ENCODE data around the gene DHRS1.

DHRS1 gene

DNA sequence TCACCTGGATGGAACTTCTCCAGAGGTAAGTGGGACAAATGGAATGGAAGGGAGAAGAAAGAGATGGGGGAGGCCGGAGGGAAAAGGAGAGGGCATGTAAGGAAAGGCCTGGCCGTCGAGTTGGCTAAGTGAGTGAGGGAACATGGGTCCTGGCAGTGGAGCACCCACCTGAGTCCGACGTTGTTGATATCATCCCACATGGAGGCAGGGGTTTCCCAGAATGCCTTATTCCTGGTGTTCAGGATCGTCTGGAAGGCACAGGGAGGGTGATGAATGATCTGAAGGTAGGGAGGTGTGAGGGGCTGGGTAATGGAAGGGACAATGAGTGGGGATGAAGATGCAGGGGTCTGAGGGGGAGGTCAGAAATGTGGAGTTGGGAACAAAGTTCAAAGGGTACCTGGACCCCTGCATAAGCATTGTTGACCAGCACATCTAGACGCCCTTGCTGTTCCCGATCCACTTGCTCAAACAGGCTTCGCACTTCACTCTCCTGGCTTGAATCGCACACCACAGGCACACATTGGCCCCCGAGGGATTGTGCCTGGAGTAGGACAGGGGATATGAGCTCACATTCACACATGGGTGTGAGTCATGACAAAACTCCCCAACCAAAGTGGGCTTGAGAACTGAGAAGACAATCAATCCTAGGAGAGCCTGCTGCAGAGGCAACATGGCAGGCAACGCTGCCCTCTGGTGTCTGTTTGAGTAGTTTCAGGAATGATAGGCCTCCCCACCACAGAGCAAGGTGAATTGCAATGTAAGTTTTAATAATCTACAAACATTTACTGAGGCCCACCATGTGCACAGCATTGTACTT is 3.0 kb downstream of the DHRS1 start:
- Mint-ChIP-seq H3K27me3 (no peaks in the 10 kb centered on the region), H3K4me3 (no peak overlapping the region), H3K36me3 (ENCODE audit: insufficient read depth) (peaks cover 29% of the 10 kb centered on the region), H3K27ac (ENCODE audit: low read depth) (peak overlapping the region; percentile 75), H3K9me3 (no peaks in the 10 kb centered on the region), H3K4me1 (peaks cover 41% of the 10 kb centered on the region)
- DNase-seq (ENCODE audit: low spot score in 2 of 2) = peak; percentile 48 to 64
- peak; percentile 61 for ATAC-seq (replicated peaks; ENCODE audit: extremely low read depth, poor library complexity, severe bottlenecking)

DNA sequence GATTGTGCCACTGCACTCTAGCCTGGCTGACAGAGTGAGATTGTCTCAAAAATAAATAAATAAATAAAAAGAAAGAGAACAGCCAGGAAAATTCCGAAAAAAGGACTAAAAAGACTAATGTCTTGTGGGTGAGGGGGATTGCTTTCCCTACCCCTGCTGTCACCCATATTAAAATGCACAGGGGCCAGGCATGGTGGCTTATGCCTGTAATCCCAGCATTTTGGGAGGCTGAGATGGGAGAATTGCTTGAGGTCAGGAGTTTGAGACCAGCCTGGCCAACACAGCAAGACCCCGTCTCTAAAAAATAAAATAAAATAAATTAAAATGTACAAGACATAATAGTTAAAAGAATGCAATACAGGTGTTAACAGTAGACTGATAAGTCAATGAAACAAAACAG is 6.1 kb downstream of the DHRS1 start:
- no peaks in the 10 kb centered on the region for H3K27me3 Mint-ChIP-seq
- DNase-seq (ENCODE audit: low spot score in 2 of 2) (no peak), ATAC-seq (replicated peaks; ENCODE audit: extremely low read depth, poor library complexity, severe bottlenecking) (no peak)
- peaks cover 21% of the 10 kb centered on the region for H3K36me3 Mint-ChIP-seq (ENCODE audit: insufficient read depth)
- H3K27ac Mint-ChIP-seq (ENCODE audit: low read depth) = no peak overlapping the region
- H3K4me3 Mint-ChIP-seq = no peak overlapping the region
- H3K4me1 Mint-ChIP-seq = peaks cover 19% of the 10 kb centered on the region
- H3K9me3 Mint-ChIP-seq = no peaks in the 10 kb centered on the region

DNA sequence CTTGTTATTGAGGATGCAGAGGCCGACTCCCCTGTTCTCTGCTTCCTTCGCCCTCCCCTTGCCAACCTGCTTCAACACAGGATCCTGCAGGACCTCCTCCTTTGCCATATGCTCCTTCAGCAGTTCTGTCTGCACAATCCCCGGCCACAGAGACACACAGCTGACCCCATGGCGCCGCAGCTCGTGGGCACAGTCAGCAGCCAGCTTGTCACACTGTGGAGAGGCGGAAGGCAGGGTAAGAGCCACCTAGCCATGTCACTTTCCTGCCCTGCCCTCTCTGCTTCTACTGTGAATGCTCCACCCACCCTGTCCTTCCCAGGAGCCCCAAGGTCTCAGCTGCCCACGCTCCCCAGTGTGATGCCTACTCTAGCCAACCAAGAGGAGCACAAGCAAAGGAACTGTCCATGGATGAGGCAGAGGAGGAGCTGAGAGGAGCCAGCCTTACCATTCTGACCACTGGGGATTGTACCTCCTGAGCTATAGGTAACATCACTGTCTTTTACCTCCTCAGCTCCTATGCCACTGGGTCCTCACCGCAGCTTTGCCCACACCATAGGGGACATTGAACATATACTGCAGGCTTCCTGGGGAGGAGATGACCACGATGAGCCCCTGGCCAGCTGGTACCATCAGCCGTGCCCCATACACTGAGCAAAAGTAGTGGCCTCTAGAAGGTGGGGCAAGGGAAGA is 7.3 kb downstream of the DHRS1 start:
- Mint-ChIP-seq H3K36me3 (ENCODE audit: insufficient read depth) (peaks cover 20% of the 10 kb centered on the region), H3K27ac (ENCODE audit: low read depth) (no peak overlapping the region), H3K4me3 (no peak overlapping the region), H3K4me1 (peaks cover 11% of the 10 kb centered on the region), H3K27me3 (no peaks in the 10 kb centered on the region), H3K9me3 (no peaks in the 10 kb centered on the region)
- DNase-seq (ENCODE audit: low spot score in 2 of 2) (no peak), ATAC-seq (replicated peaks; ENCODE audit: extremely low read depth, poor library complexity, severe bottlenecking) (no peak)

DNA sequence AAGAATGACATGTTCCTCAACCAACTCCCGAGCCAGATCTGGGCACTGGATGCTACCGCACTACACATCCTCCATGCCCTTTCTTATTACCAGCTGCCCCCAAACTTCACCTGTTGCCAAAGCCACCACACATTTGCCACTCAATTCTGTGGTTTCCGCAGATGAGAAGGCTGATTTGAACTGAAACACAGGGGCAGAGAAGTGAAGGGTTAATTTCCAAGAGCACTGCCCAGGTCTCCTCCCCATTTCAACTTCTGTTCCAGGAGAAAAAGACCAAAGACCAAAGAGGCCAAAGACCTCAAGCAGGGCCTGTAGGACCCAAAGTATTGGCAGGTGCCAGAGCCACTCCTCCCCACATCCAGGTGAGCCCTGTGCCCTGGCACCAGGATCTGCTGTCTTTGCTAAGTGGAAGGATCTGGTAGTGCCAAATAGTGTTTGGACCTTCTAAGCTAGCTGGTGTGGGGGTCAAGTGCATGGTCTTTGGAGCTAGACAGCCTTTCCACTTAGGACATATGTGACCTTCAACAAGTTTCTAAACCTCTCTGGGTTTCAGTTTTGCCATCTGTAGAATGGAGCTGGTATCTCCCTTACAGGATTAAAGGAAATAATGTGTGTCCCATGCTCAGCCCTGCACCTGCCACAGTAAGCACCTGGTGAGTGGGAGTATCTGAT is 8.0 kb downstream of the DHRS1 start:
- H3K9me3 Mint-ChIP-seq = no peaks in the 10 kb centered on the region
- H3K27me3 Mint-ChIP-seq = no peaks in the 10 kb centered on the region
- ATAC-seq (replicated peaks; ENCODE audit: extremely low read depth, poor library complexity, severe bottlenecking) (no peak), DNase-seq (ENCODE audit: low spot score in 2 of 2) (no peak)
- no peak overlapping the region for H3K27ac Mint-ChIP-seq (ENCODE audit: low read depth)
- peaks cover 20% of the 10 kb centered on the region for H3K36me3 Mint-ChIP-seq (ENCODE audit: insufficient read depth)
- H3K4me3 Mint-ChIP-seq = no peak overlapping the region
- H3K4me1 Mint-ChIP-seq = peaks cover 4% of the 10 kb centered on the region

DNA sequence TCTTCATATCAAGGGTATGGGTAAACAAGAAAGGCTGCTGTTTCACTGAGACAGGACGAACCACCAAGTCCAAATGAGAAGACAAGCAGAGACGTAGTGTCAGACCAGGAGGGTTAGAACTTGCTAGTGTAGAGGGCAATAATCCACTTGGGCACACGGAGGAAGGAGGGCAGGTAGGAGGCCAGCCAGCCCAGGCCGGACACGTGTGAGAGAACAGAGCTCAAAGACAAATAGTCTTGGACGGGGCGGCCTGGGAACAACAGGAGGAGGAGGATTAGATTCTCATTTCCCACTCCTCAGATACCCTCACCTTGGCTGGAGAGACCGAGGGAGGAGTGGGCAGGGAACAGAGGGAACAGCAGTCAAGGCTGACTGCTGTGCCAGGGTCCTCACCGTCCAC is 8.8 kb downstream of the DHRS1 start:
- no peaks in the 10 kb centered on the region for H3K4me1 Mint-ChIP-seq
- H3K36me3 Mint-ChIP-seq (ENCODE audit: insufficient read depth) = peaks cover 18% of the 10 kb centered on the region
- no peak overlapping the region for H3K4me3 Mint-ChIP-seq
- ATAC-seq (replicated peaks; ENCODE audit: extremely low read depth, poor library complexity, severe bottlenecking) = no peak
- no peak for DNase-seq (ENCODE audit: low spot score in 2 of 2)
- H3K27ac Mint-ChIP-seq (ENCODE audit: low read depth) = no peak overlapping the region
- no peaks in the 10 kb centered on the region for H3K9me3 Mint-ChIP-seq
- no peaks in the 10 kb centered on the region for H3K27me3 Mint-ChIP-seq

DNA sequence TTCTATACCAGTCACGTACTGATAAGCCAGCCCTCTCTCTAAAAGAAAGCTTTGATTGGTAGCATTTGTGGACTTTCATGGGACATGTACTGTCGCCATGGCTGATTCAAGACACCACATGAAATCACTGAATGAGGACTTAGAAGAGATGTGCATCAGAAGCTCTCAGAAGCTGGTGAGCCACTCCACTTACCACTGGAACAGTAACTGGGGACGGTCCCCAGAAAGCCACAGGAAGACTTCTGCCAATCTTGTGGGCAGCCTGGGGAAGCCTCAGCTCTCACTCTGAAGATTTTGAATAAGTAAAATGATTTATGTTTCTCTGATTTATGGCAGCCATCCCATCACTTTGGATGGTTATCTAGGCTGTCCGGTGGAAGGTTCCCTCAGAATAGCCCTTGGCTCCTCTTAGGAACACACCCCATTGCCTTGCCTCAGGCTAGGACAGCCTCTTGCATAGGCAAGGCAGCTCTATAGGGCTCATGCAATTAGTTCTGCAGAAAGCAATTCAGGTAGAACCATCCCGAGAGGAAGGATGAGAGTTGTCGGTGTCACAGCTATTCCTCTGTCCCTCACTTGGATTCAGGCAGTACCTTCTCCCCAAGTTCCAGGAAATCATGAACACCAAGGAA is 9.8 kb downstream of the DHRS1 start:
- H3K27ac Mint-ChIP-seq (ENCODE audit: low read depth) = no peak overlapping the region
- H3K27me3 Mint-ChIP-seq = no peaks in the 10 kb centered on the region
- peaks cover 13% of the 10 kb centered on the region for H3K36me3 Mint-ChIP-seq (ENCODE audit: insufficient read depth)
- ATAC-seq (replicated peaks; ENCODE audit: extremely low read depth, poor library complexity, severe bottlenecking) (no peak), DNase-seq (ENCODE audit: low spot score in 2 of 2) (no peak)
- no peak overlapping the region for H3K4me3 Mint-ChIP-seq
- H3K4me1 Mint-ChIP-seq = no peaks in the 10 kb centered on the region
- no peaks in the 10 kb centered on the region for H3K9me3 Mint-ChIP-seq

DNA sequence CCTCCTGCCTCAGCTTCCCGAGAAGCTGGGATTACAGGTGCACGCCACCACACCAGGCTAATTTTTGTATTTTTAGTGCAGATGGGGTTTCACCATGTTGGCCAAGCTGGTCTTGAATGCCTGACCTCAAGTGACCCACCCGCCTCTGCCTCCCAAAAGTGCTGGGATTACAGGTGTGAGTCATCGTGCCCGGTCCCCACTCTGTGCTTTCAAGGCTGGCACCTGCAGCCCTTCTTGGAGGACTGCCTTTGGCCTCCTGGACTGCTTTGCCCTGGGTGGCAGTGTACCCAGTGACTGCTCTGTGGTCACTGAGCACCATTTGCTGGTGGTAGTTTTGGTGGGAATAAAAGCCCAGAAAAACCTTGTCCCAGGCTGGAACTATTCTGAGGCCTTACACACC is 12.6 kb downstream of the DHRS1 start:
- no peaks in the 10 kb centered on the region for H3K4me1 Mint-ChIP-seq

DNA sequence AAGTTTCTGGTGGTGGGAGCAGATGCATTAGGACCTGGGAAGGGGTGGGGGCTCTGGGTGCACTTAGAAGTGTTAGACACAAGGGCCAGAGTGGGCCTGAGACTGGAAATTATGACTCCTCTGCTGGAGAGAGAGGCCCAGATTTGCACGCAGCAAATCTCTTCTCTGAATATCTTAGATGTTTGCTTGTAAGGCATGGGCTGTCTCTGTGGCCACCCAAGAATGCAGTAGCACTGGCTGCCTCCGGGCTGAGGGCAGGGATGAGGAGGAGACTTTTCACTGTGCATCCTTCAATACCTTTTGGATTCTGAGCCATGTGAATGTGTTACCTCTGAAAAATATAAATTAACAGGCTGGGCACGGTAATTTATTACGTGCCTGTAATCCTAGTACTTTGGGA is 14.2 kb downstream of the DHRS1 start:
- no peak overlapping the region for H3K4me3 Mint-ChIP-seq
- peaks cover 3% of the 10 kb centered on the region for H3K36me3 Mint-ChIP-seq (ENCODE audit: insufficient read depth)
- H3K27ac Mint-ChIP-seq (ENCODE audit: low read depth) = no peak overlapping the region
- DNase-seq (ENCODE audit: low spot score in 2 of 2) (no peak), ATAC-seq (replicated peaks; ENCODE audit: extremely low read depth, poor library complexity, severe bottlenecking) (no peak)
- no peaks in the 10 kb centered on the region for H3K4me1 Mint-ChIP-seq
- no peaks in the 10 kb centered on the region for H3K9me3 Mint-ChIP-seq
- H3K27me3 Mint-ChIP-seq = no peaks in the 10 kb centered on the region

More for the DNA sequence above, 12.6 kb downstream of the DHRS1 start:
- Mint-ChIP-seq H3K4me3 (no peak overlapping the region), H3K9me3 (no peaks in the 10 kb centered on the region), H3K36me3 (ENCODE audit: insufficient read depth) (peaks cover 10% of the 10 kb centered on the region), H3K27me3 (no peaks in the 10 kb centered on the region), H3K27ac (ENCODE audit: low read depth) (no peak overlapping the region)
- no peak for ATAC-seq (replicated peaks; ENCODE audit: extremely low read depth, poor library complexity, severe bottlenecking)
- DNase-seq (ENCODE audit: low spot score in 2 of 2) = no peak

DNA sequence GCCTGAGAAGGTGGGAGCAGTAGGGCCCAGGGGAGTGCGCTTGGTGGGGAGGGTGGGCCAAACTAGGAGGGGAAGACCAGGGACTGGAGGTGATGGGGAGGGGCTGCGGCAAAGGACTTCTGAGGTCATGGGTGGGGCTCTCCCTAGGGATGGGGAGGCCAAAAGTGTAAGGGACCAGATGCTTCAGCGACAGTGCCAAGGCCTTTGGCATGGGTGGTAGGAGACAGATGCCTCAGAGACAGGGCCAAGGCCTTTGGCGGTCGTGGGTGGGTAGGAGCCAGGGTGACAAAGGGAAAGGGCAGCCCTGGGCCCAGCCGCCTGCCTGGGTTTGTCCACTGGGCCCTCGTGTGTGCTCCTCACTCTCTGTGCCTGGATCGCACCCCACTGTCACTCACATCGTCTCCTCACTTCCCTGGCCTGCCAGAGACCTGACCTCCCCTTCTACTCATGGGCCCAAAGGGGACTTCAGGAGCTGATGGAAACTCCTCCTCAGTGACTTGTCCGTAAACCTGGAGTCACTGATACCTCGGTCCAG is 15.0 kb downstream of the DHRS1 start:
- no peaks in the 10 kb centered on the region for H3K27me3 Mint-ChIP-seq
- H3K36me3 Mint-ChIP-seq (ENCODE audit: insufficient read depth) = no peaks in the 10 kb centered on the region
- peak overlapping the region; percentile 69 for H3K27ac Mint-ChIP-seq (ENCODE audit: low read depth)
- no peak for ATAC-seq (replicated peaks; ENCODE audit: extremely low read depth, poor library complexity, severe bottlenecking)
- no peak overlapping the region for H3K4me3 Mint-ChIP-seq
- H3K9me3 Mint-ChIP-seq = no peaks in the 10 kb centered on the region
- DNase-seq (ENCODE audit: low spot score in 2 of 2) = no peak
- peaks cover under 1% of the 10 kb centered on the region for H3K4me1 Mint-ChIP-seq

DNA sequence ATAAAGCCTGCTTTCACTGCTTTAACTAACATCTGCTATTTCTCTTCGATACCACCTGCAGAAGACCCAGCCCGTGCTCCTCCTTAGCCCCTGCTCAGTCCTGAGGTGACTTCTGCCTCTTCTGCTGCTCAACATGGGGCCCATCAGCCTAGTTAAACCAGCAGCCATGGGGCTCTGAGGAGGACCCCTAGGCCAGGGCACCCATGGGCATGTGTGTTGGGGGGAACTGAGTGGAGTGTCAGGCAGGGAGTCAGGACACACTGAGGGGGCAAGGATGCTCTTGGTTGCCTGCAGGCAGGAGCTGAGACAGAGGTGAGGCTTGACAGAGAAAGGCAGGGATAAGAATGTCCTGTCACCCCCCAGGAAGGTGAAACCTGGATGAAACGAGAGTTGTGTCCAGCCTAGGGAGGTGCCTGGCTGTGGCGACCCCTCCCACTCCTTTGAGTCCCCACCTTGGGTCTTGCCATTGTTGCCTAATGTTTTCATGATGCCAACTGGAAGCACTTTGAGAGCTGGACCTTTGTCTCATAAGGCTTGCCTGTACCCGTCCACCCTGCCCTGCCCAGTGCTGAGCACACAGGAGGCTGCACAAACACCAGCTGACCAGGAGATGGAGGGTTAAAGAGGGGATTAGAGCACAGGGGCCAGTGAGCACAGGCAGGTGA is 15.7 kb downstream of the DHRS1 start:
- ATAC-seq (replicated peaks; ENCODE audit: extremely low read depth, poor library complexity, severe bottlenecking) = no peak
- no peaks in the 10 kb centered on the region for H3K9me3 Mint-ChIP-seq

DNA sequence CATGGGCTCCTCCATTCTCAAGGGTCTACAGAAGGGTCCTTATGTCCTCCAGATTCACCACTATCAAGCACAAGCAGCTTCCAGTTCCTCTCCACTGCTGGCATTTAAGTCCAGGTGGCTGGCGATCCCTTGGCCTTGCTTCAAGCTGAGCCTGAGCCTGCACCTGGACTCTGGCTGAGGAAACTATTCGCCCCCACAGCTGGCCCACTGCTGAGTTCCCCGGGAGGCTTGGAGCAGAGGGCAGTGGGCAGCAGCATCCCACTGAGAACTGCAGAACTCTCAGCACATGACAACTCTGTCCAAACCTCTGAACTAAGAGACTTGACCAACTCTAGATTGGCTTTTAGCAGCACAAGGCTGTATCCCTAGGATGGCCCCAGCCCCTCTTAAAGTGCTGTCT is 16.8 kb downstream of the DHRS1 start:
- no peaks in the 10 kb centered on the region for H3K36me3 Mint-ChIP-seq (ENCODE audit: insufficient read depth)
- H3K9me3 Mint-ChIP-seq = no peaks in the 10 kb centered on the region
- no peaks in the 10 kb centered on the region for H3K27me3 Mint-ChIP-seq
- H3K4me3 Mint-ChIP-seq = no peak overlapping the region
- DNase-seq (ENCODE audit: low spot score in 2 of 2) (no peak), ATAC-seq (replicated peaks; ENCODE audit: extremely low read depth, poor library complexity, severe bottlenecking) (no peak)
- no peak overlapping the region for H3K27ac Mint-ChIP-seq (ENCODE audit: low read depth)
- H3K4me1 Mint-ChIP-seq = peaks cover 15% of the 10 kb centered on the region

More for the DNA sequence above, 15.7 kb downstream of the DHRS1 start:
- no peak for DNase-seq (ENCODE audit: low spot score in 2 of 2)
- Mint-ChIP-seq H3K36me3 (ENCODE audit: insufficient read depth) (no peaks in the 10 kb centered on the region), H3K4me3 (no peak overlapping the region), H3K27ac (ENCODE audit: low read depth) (peak overlapping the region; percentile 69), H3K27me3 (no peaks in the 10 kb centered on the region), H3K4me1 (peaks cover 7% of the 10 kb centered on the region)

DNA sequence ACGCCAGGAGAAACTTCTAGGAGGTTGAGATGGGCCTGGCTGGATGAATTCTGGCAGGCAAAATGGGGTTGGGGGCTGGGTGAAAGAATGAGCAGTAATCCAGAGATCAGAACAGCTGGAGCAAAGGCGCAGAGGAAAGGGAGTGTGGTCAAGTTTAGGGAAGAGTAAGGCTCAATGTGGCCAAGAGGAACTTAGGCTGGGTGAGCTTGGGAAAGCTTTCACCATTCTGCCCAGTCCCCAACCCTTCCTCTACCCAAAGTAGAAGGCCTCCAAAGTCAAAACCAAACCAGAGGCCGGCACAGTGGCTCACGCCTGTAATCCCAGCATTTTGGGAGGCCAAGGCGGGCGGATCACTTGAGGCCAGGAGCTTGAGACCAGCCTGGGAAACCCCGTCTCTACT is 17.9 kb downstream of the DHRS1 start:
- no peak overlapping the region for H3K4me3 Mint-ChIP-seq
- H3K36me3 Mint-ChIP-seq (ENCODE audit: insufficient read depth) = no peaks in the 10 kb centered on the region
- H3K4me1 Mint-ChIP-seq = peaks cover 22% of the 10 kb centered on the region
- no peak overlapping the region for H3K27ac Mint-ChIP-seq (ENCODE audit: low read depth)
- no peaks in the 10 kb centered on the region for H3K27me3 Mint-ChIP-seq
- DNase-seq (ENCODE audit: low spot score in 2 of 2) = no peak
- no peaks in the 10 kb centered on the region for H3K9me3 Mint-ChIP-seq
- ATAC-seq (replicated peaks; ENCODE audit: extremely low read depth, poor library complexity, severe bottlenecking) = no peak
